B cell (primary cell): ENCODE data around the gene ESRRB.

Experiments used
- CTCF ChIP-seq: fragments of 200-600 bp; IDR thresholded peaks from one replicate; pipeline ENCODE4 v1.8.0; 2022; ENCODE audit warnings: antibody characterized with exemption, mild to moderate bottlenecking
- EZH2 ChIP-seq: IDR thresholded peaks from 2 replicates; pipeline ENCODE4 v1.6.1; 2012; ENCODE audit warnings: borderline replicate concordance, low read depth, mild to moderate bottlenecking, moderate library complexity, low read length; ENCODE audit not compliant: insufficient read depth, poor library complexity, severe bottlenecking

- TF ChIP-seq CTCF = no peak
- TF ChIP-seq EZH2 = no peak
Measured at GRCh38 chr14:76422662-76423061, 46.7 kb downstream of the ESRRB start.
